HG03139 (cell line): ENCODE measurements around the gene FN3K.

Experiments
- ATAC-seq: cut with Tn5 transposase; IDR thresholded peaks from one replicate; pipeline ENCODE4 v1.9.1; 2021; ENCODE audit not compliant: unreplicated experiment

The FN3K gene

GRCh38 chr17:82703036-82703745, 32.2 kb upstream of the FN3K start:
- ATAC-seq = no peak

- no peak for ATAC-seq
Measured at GRCh38 chr17:82703935-82704865, 31.2 kb upstream of the FN3K start.

GRCh38 chr17:82704886-82705285, 30.5 kb upstream of the FN3K start:
- no peak for ATAC-seq

GRCh38 chr17:82705756-82706155, 29.7 kb upstream of the FN3K start:
- ATAC-seq = no peak

GRCh38 chr17:82709024-82709675, 26.3 kb upstream of the FN3K start:
- no peak for ATAC-seq

GRCh38 chr17:82709676-82710498, 25.5 kb upstream of the FN3K start:
- no peak for ATAC-seq

GRCh38 chr17:82710499-82711232, 24.7 kb upstream of the FN3K start:
- ATAC-seq = no peak

GRCh38 chr17:82713071-82713723, 22.2 kb upstream of the FN3K start:
- no peak for ATAC-seq

GRCh38 chr17:82716203-82717010, 19.0 kb upstream of the FN3K start, which contains the start of gene FN3KRP:
TSS of gene FN3KRP (plus strand) at chr17:82716706. CDS start at chr17:82716756, 50 bp downstream.
- ATAC-seq = peak; percentile 66

- no peak for ATAC-seq
Measured at GRCh38 chr17:82718986-82719685, 16.3 kb upstream of the FN3K start.

- no peak for ATAC-seq
Measured at GRCh38 chr17:82720204-82720603, 15.2 kb upstream of the FN3K start.

- ATAC-seq = no peak
Measured at GRCh38 chr17:82722341-82723013, 12.9 kb upstream of the FN3K start.

- ATAC-seq = no peak
Measured at GRCh38 chr17:82723169-82723807, 12.1 kb upstream of the FN3K start.

- ATAC-seq = no peak
Measured at GRCh38 chr17:82726427-82726826, 9.0 kb upstream of the FN3K start.

- no peak for ATAC-seq
Measured at GRCh38 chr17:82729479-82730260, 5.7 kb upstream of the FN3K start.

GRCh38 chr17:82732118-82732743, 3.2 kb upstream of the FN3K start:
- no peak for ATAC-seq
